Stimulated activated CD8-positive, alpha-beta memory T cell treated with anti-CD3 and anti-CD28 coated beads, Interleukin-4, amount 100 ng/mL, for 24 hours (primary cell): Measurements from ENCODE around the gene ADAP1.
A peak's percentile ranks its signal among the peaks of the same experiment; 100 is the strongest.
"Not testable (repeated sequence)": the region's sequence is repeated elsewhere in the genome, so short reads cannot be mapped to it uniquely, and the experiment has no call there.

Experiments
- DNase-seq: peaks from one replicate; pipeline ENCODE4 v3.0.0-alpha.2; 2020; ENCODE audit warnings: low read depth

Gene ADAP1

GRCh38 chr7:954330-955238 lies at the start of gene ADAP1:
ADAP1 (minus strand) TSS chr7:954680; CDS start chr7:954477, 203 bp downstream.
- DNase-seq = peak; percentile 51

- not testable (repeated sequence) for DNase-seq
Measured at GRCh38 chr7:1002445-1002844, 48.0 kb upstream of the ADAP1 start.

GRCh38 chr7:1002026-1002425 lies 47.5 kb upstream of the ADAP1 start:
- not testable (repeated sequence) for DNase-seq

GRCh38 chr7:1001069-1001770 lies 46.7 kb upstream of the ADAP1 start:
- DNase-seq = not testable (repeated sequence)

- DNase-seq = no peak
Measured at GRCh38 chr7:999941-1000935, 45.8 kb upstream of the ADAP1 start.

GRCh38 chr7:999149-999879 lies 44.8 kb upstream of the ADAP1 start:
- no peak for DNase-seq

GRCh38 chr7:997404-998395 lies 43.2 kb upstream of the ADAP1 start:
- DNase-seq = no peak

- no peak for DNase-seq
Measured at GRCh38 chr7:996079-996872, 41.8 kb upstream of the ADAP1 start.

GRCh38 chr7:995571-995970 lies 41.1 kb upstream of the ADAP1 start:
- DNase-seq = no peak

GRCh38 chr7:994592-995308 lies 40.3 kb upstream of the ADAP1 start:
- DNase-seq = no peak

- DNase-seq = peak; percentile 92
Measured at GRCh38 chr7:992709-993607, 38.5 kb upstream of the ADAP1 start.

- DNase-seq = no peak
Measured at GRCh38 chr7:991729-992656, 37.5 kb upstream of the ADAP1 start.

GRCh38 chr7:990933-991728 lies 36.7 kb upstream of the ADAP1 start:
- DNase-seq = no peak

- DNase-seq = no peak
Measured at GRCh38 chr7:990352-990932, 36.0 kb upstream of the ADAP1 start.

GRCh38 chr7:988963-989529 lies 34.6 kb upstream of the ADAP1 start:
- DNase-seq = no peak
